Measurements from ENCODE around the gene ESRRG.

DNA sequence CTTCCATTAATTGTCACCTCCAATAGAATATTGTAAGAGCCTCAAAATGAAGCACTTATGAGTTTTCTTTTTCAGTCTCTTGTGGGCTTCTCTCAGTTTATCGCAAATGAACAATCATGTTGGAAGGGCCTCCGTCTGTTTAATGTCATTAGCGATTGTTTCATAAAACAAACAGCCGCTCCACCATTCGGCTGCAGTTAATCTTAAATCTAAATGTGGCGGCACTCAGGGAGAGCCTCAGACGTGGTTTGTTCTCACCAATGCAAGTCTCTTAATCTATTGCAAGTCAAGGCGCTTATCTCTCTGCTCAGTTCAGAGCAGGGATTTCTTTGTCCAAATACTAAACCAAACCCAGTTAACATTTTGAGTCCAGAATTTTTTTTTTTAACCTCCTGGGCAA lies 34.9 kb upstream of the ESRRG start:
- TF ChIP-seq, protein P1, sequence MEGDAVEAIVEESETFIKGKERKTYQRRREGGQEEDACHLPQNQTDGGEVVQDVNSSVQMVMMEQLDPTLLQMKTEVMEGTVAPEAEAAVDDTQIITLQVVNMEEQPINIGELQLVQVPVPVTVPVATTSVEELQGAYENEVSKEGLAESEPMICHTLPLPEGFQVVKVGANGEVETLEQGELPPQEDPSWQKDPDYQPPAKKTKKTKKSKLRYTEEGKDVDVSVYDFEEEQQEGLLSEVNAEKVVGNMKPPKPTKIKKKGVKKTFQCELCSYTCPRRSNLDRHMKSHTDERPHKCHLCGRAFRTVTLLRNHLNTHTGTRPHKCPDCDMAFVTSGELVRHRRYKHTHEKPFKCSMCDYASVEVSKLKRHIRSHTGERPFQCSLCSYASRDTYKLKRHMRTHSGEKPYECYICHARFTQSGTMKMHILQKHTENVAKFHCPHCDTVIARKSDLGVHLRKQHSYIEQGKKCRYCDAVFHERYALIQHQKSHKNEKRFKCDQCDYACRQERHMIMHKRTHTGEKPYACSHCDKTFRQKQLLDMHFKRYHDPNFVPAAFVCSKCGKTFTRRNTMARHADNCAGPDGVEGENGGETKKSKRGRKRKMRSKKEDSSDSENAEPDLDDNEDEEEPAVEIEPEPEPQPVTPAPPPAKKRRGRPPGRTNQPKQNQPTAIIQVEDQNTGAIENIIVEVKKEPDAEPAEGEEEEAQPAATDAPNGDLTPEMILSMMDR (IDR thresholded peaks at IDR 0.05; ENCODE audit: control extremely low read depth in 1 of 3, insufficient read depth in 1 of 3, low read depth in 1 of 3, low read length in 3 of 3): no peak
- TF ChIP-seq POLR2AphosphoS5 (IDR thresholded peaks at IDR 0.05; ENCODE audit: low read depth, low read length) (no peak), SP1 (IDR thresholded peaks at IDR 0.05; ENCODE audit: low read depth, low read length) (no peak), POLR2A (IDR thresholded peaks at IDR 0.05; ENCODE audit: control extremely low read depth in 1 of 2, low read depth in 2 of 2, low read length in 2 of 2) (no peak), CREB1 (IDR thresholded peaks at IDR 0.05) (no peak)
- TF ChIP-seq, protein P2, sequence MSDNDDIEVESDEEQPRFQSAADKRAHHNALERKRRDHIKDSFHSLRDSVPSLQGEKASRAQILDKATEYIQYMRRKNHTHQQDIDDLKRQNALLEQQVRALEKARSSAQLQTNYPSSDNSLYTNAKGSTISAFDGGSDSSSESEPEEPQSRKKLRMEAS (IDR thresholded peaks at IDR 0.05): no peak
- TF ChIP-seq, protein P3, sequence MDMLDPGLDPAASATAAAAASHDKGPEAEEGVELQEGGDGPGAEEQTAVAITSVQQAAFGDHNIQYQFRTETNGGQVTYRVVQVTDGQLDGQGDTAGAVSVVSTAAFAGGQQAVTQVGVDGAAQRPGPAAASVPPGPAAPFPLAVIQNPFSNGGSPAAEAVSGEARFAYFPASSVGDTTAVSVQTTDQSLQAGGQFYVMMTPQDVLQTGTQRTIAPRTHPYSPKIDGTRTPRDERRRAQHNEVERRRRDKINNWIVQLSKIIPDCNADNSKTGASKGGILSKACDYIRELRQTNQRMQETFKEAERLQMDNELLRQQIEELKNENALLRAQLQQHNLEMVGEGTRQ (IDR thresholded peaks at IDR 0.05; ENCODE audit: low read length): no peak
- TF ChIP-seq, protein P4, sequence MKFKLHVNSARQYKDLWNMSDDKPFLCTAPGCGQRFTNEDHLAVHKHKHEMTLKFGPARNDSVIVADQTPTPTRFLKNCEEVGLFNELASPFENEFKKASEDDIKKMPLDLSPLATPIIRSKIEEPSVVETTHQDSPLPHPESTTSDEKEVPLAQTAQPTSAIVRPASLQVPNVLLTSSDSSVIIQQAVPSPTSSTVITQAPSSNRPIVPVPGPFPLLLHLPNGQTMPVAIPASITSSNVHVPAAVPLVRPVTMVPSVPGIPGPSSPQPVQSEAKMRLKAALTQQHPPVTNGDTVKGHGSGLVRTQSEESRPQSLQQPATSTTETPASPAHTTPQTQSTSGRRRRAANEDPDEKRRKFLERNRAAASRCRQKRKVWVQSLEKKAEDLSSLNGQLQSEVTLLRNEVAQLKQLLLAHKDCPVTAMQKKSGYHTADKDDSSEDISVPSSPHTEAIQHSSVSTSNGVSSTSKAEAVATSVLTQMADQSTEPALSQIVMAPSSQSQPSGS (IDR thresholded peaks at IDR 0.05; ENCODE audit: low read length): no peak

All from H1 (cell line).